Fibroblast of upper back skin (primary cell): ENCODE data around the gene MAPKAP1.

ENCODE experiments used
- DNase-seq: peaks from one replicate; pipeline ENCODE4 v3.0.0-alpha.2; 2013

The MAPKAP1 gene

DNA sequence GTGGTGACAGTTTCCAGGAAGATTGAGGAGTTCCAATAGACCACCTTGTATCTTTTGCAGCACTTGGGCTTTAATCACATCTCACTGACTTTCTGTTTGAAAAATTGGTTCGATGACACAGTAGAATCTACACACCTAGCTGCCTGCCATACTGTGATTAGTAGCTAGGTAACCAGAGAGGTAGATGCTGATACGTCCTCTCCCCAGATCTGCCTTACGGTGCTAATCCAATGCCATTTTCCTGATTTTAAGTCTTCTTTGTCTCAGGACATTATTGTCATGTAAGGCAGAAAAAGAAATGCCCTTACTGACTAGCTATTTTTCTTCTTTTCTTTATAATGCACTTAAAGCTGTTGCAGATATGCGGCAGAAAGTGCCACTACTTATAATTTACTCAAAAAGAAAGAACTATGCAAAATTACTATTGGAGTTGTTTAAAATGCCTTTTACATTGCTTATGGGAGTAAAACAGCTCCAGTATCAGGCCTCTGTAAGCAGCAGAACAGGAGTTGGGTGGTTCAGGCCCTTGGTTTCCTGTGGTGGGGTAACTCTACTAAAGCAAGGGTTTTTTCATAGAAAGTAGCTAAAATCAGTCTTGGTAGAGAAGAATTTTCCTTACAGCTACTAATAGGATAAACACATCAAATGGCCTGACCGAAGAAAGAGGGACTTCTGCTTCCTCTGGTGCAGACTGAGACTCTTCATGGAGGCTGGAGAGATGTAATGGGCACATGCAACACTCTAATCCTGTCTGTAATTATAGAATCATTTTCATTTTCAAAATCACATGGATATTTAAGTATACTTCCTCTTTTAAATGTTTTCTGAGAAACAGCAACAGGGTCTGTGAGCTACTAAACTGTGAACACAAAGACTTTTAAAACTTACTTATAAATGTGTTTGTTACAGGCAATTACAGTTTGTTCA lies 177.2 kb downstream of the MAPKAP1 start:
- DNase-seq: no peak

DNA sequence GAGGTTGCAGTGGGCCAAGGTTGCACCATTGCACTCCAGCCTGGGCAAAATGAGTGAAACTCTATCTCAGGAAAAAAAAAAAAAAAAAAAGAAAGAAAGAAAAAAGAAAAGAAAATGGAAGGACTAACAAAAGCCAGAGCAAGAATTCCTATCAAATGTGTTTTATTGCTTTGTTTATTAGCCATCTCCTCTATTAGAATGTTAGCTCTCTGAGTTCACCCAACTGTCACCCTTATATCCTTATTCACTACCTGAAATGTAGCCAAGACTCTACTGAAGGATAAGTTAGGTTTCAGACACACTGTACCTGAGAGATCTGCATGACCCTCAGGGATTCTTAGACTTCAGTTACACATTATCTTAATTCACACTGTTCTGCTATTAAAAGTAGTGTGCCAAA lies 177.9 kb downstream of the MAPKAP1 start:
- DNase-seq: no peak

- no peak for DNase-seq
Observed at GRCh38 chr9:125527471-125528002, 179.5 kb downstream of the MAPKAP1 start.

DNA sequence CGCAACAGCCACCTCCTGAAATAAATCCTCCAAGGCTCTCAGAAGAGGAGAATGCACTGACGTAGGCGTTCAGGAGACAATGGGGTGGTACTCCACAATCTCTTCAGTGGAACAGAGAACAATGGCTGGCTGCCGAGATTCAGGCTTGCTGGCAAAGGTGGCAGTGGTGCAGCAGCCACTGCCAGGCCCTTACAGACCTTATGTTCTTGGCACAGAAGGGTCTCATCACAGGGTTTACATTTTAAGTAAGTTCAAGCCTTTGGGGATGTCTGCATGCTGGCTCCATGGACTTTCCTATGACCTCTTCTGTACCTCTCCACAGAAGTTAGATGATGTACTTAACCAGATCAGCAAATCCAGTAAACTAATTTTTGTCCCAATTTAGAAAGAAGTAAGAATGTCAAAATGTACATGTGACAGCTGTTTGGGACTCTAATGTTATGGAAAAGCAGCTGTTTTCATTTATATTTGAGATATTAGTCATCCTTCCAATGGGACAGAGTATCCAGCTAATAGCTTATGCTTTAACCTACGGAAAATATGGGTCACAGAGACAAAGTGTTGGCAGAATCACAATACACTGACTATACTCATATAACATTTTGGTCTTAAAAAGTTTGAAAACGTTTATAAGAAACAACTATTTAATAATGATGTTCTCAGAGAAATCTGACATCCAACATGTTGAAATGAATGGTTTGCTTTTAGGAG lies 180.9 kb downstream of the MAPKAP1 start:
- DNase-seq: peak; percentile 87

DNA sequence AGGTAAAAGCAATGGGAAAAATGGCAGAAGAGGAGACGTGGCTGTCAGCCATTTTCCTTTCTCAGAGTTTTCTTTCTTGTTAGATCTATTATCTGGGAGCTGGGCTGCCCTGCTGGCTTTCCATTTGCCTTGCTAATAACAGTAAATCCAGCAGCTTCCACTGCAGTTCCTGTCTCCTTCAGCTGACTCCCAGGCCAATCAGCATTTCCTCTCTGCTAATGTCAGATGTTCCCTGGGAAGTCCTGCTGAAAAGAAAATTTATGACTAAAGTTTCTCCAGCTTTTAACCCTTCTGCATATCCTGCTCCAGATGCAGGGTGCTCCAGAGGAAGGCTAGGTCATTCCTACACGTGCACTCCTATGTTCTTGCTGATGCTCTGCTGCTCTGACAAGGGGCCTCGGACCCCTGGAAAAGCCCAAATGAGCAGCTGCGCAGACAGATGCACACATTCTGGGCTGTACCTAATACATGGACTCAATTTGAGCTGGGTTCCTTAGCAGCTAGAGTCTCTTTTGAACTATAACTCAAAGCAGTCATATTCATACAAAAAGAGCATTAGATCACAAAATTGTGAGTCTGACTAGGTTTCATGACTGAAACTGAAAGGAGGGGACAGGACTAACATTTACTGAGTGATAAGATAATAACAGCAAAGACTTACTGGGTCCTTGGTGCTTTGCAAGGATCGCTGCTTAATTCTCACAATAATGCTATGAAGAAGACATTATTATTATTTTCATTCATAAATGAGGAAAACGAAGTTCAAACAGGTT lies 182.2 kb downstream of the MAPKAP1 start:
- peak; percentile 69 for DNase-seq

DNA sequence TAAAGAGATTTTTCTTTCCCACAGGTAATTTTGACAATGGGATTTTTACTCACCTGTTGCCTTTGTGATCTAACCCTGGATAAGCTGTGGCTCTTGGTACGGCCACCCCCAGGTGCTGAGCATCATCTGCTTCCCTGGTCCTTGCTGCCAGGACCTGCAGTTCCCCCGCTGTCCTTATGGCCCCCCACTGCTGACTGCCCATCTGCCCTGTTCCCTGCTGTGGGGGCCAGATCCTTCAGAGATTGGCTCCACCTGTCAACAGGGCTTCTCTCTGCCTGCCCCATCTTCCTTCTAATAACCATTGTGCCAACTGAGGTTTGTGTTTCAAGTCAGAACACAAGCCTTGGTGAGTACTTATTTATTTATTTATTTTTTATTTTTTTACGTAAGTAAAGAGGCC lies 183.3 kb downstream of the MAPKAP1 start:
- DNase-seq: no peak

- peak; percentile 89 for DNase-seq
Observed at GRCh38 chr9:125522328-125522725, 184.7 kb downstream of the MAPKAP1 start.

GRCh38 chr9:125521462-125522327 lies 185.3 kb downstream of the MAPKAP1 start:
- DNase-seq: peak; percentile 95

DNA sequence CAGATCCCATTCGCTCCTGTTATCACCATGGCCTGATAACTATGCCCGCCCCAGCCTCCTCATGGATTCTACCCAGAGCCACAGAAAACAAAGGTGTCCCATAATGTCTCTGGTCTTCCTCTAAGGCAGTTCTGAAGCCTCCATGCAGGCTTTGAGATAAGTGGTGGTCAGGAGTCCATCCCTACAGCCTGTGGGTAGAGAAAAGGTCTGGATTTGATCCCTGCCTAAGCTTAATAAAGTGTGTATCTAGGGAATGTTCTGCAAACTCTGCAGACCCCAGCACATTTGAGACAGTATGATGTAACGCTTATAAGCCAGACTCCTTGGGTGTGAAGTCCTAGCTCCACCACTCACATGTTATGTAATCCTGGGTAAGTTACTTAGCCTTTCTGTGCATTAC lies 187.3 kb downstream of the MAPKAP1 start:
- no peak for DNase-seq

DNA sequence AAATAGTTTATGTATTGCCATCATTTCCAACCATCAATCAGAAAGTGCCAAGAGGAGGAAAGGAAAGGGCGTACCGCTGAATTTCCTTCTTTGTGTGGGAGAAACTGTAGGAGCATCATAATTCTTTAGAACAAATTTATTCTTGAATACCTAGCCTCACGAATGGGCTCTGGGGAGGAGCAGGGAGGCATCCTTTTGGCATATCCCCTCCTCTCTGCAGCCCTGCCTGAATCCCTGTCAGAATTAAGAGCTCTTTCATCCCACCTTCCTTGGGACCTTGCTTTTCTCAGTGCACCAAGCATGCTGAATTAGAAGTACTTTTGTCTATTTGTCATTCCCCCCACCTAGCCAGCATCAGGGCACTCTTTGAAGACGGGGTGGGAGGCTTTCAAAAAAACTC lies 189.4 kb downstream of the MAPKAP1 start:
- DNase-seq: no peak

- DNase-seq: no peak
Observed at GRCh38 chr9:125515983-125516940, 190.7 kb downstream of the MAPKAP1 start.

- DNase-seq: no peak
Observed at GRCh38 chr9:125515281-125515680, 191.7 kb downstream of the MAPKAP1 start.

- DNase-seq: no peak
Observed at GRCh38 chr9:125514468-125514867, 192.5 kb downstream of the MAPKAP1 start.

GRCh38 chr9:125513668-125514413 lies 193.2 kb downstream of the MAPKAP1 start:
- peak; percentile 64 for DNase-seq

GRCh38 chr9:125513303-125513667 lies 193.7 kb downstream of the MAPKAP1 start:
- DNase-seq: no peak

GRCh38 chr9:125511789-125512660 lies 195.0 kb downstream of the MAPKAP1 start:
- no peak for DNase-seq

GRCh38 chr9:125510980-125511379 lies 196.0 kb downstream of the MAPKAP1 start:
- no peak for DNase-seq

DNA sequence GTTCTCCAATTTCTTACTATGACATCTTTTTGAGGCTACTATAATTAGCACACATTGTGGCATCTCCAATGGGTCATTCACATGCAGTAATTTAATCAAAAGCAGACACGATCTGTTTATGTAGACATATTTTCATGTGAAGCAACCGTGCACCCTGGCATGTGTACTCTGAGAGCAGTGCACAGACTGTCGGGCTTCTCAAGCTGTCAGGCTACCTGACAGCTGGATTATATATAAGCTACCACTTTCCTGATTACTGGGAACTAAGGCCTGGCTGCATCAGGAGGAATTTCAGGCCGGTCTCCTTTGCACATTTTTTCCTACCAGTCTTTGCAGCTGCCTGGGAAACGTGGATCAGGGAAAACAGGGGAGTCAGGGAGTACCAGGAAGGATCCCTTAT lies 197.5 kb downstream of the MAPKAP1 start:
- DNase-seq: peak; percentile 89

GRCh38 chr9:125508249-125508648 lies 198.8 kb downstream of the MAPKAP1 start:
- DNase-seq: no peak
